GM12878 (cell line): ENCODE data around the gene PSAPL1. TPM values are rescaled to one million over a fixed set of nuclear protein-coding genes. Genes with fewer than 3 reads are reported as not detected.

ENCODE experiments used
- ATAC-seq: fragments of 200-7000 bp; cut with Tn5 transposase; 3 replicates; pipeline ENCODE4 v1.9.1; 2020; ENCODE audit warnings: mild to moderate bottlenecking, moderate library complexity
- BruUV-seq: library from RNA; stranded (reverse); fragments of 400-500 nt; replicated peaks from 2 replicates; lab custom pipeline; 2021; lab: Mats Ljungman, UMichigan
- CTCF ChIA-PET: fragments of 300-600 bp; sonication (Branson Sonifier 250); formaldehyde crosslinking; extraction: SDS; loops from one replicate; lab custom pipeline; 2021; ENCODE audit warnings: inconsistent platforms; lab: Yijun Ruan, JAX
- POLR2A ChIA-PET: fragments of 350-600 bp; formaldehyde crosslinking; extraction: SDS; loops from one replicate; lab custom pipeline; 2021; ENCODE audit warnings: inconsistent platforms; lab: Charles Lee
- RAD21 ChIA-PET: fragments of 300-600 bp; sonication (Branson Sonifier 250); formaldehyde crosslinking; loops from one replicate; lab custom pipeline; 2023; ENCODE audit warnings: antibody characterized with exemption; ENCODE audit not compliant: unreplicated experiment; lab: Charles Lee
- SMC1A ChIA-PET: fragments of 300-600 bp; sonication (Branson Sonifier 250); formaldehyde crosslinking; loops from one replicate; lab custom pipeline; 2023; ENCODE audit not compliant: unreplicated experiment, uncharacterized antibody; lab: Charles Lee
- DNase-seq: peaks from one replicate; pipeline ENCODE4 v3.0.0-alpha.2; 2011; ENCODE audit warnings: low read depth, low spot score
- FAIRE-seq: peaks from 3 replicates; lab custom pipeline; 2011; peaks lifted over from hg19 to GRCh38; lab: Jason Lieb, UNC
- H2AFZ ChIP-seq: 2 replicates; pipeline ENCODE4 v1.6.0; 2011; ENCODE audit warnings: low read depth, low read length, control low read depth; ENCODE audit not compliant: control insufficient read depth
- H3K27ac ChIP-seq: 2 replicates; pipeline ENCODE4 v1.5.1; 2011; ENCODE audit warnings: control low read depth; ENCODE audit not compliant: control insufficient read depth, insufficient read depth
- H3K27me3 ChIP-seq, 2 experiments: replicated peaks in 1 of 2; 2 replicates each; pipeline versions ENCODE4 v1.6.0 to v1.6.1; 2011; ENCODE audit warnings: low read length in 1 of 2; ENCODE audit not compliant: control insufficient read depth in 2 of 2, insufficient read depth in 2 of 2
- H3K36me3 ChIP-seq, 2 experiments: 2 replicates each; pipeline ENCODE4 v1.5.1; 2011; ENCODE audit warnings: low read length in 1 of 2; ENCODE audit not compliant: control insufficient read depth in 2 of 2, insufficient read depth in 2 of 2
- H3K4me1 ChIP-seq: 2 replicates; pipeline ENCODE4 v1.6.1; 2011; ENCODE audit warnings: mild to moderate bottlenecking, low read length, moderate library complexity, mixed read lengths; ENCODE audit not compliant: control insufficient read depth, insufficient read depth
- H3K4me2 ChIP-seq: 2 replicates; pipeline ENCODE4 v1.6.0; 2011; ENCODE audit warnings: control low read depth; ENCODE audit not compliant: control insufficient read depth, insufficient read depth
- H3K4me3 ChIP-seq: fragments of 200-600 bp; sonication (generic); 2 replicates; pipeline ENCODE4 v1.5.1; 2016
- H3K79me2 ChIP-seq: 2 replicates; pipeline ENCODE4 v1.6.0; 2011; ENCODE audit warnings: low read length; ENCODE audit not compliant: control insufficient read depth, insufficient read depth
- H3K9ac ChIP-seq: 2 replicates; pipeline ENCODE4 v1.8.0; 2011; ENCODE audit warnings: low read length, control low read depth, mixed read lengths; ENCODE audit not compliant: control insufficient read depth, insufficient read depth
- H3K9me3 ChIP-seq: replicated peaks from 3 replicates; pipeline ENCODE4 v1.5.1; 2011; ENCODE audit warnings: mild to moderate bottlenecking, low read length; ENCODE audit not compliant: control insufficient read depth, insufficient read depth
- H4K20me1 ChIP-seq: 2 replicates; pipeline ENCODE4 v1.6.0; 2011; ENCODE audit not compliant: control insufficient read depth, insufficient read depth
- CEBPB ChIP-seq, 2 experiments: fragments of 150-350 bp in 1 of 2; IDR thresholded peaks; 2 replicates each; pipeline ENCODE4 v1.6.1; 2012 to 2014; ENCODE audit warnings: low read depth in 2 of 2, low read length in 2 of 2, borderline replicate concordance in 1 of 2, inconsistent platforms in 1 of 2
- FOXM1 ChIP-seq: IDR thresholded peaks from 2 replicates; pipeline ENCODE4 v1.6.1; 2012; ENCODE audit warnings: low read depth, mild to moderate bottlenecking, inconsistent platforms, low read length, moderate library complexity
- GATAD2B ChIP-seq: fragments of 450-650 bp; conservative IDR thresholded peaks from 2 replicates; pipeline ENCODE4 v1.6.1; 2017; ENCODE audit warnings: low read depth, mild to moderate bottlenecking, moderate library complexity
- IKZF1 ChIP-seq: fragments of 450-650 bp; conservative IDR thresholded peaks from 2 replicates; pipeline ENCODE4 v1.6.1; 2017; ENCODE audit warnings: antibody characterized with exemption, mild to moderate bottlenecking
- NFYB ChIP-seq: IDR thresholded peaks from 2 replicates; pipeline ENCODE4 v1.6.1; 2011; ENCODE audit warnings: low read depth, mild to moderate bottlenecking, low read length, improper control_type of control experiment, moderate library complexity; ENCODE audit not compliant: insufficient read depth
- RBBP5 ChIP-seq: fragments of 200-600 bp; sonication (generic); conservative IDR thresholded peaks from 2 replicates; pipeline ENCODE4 v1.6.1; 2016
- STAT3 ChIP-seq: IDR thresholded peaks from 2 replicates; pipeline ENCODE4 v1.6.1; 2011; ENCODE audit warnings: low read depth, low read length, improper control_type of control experiment
- ZBED1 ChIP-seq: IDR thresholded peaks from 2 replicates; pipeline ENCODE4 v1.6.1; 2016; ENCODE audit warnings: borderline replicate concordance
- WGBS: methylation state at CpG from one replicate; pipeline ENCODE4 v1.1.6; 2016; ENCODE audit warnings: low lambda C conversion rate; ENCODE audit not compliant: insufficient replicate concordance, insufficient coverage; ENCODE audit errors: missing lambda C conversion rate; 5-methylcytosine and 5-hydroxymethylcytosine counted together
- in situ Hi-C: fragments of 300-500 bp; cut with MboI; formaldehyde crosslinking; loops from 9 replicates; pipeline ENCODE4 v1.14.3; 2018; ENCODE audit warnings: mixed read lengths
- intact Hi-C: fragments of 100-400 bp; cut with micrococcal nuclease; formaldehyde crosslinking; loops from one replicate; pipeline ENCODE4 v1.14.2; 2022; ENCODE audit not compliant: unreplicated experiment
- polyA plus RNA-seq, 11 experiments: library from polyadenylated mRNA; depleted of rRNA in 4 of 11; unstranded in 6 of 11; stranded (reverse) in 5 of 11; fragments of >200 nt; fragmentation: Nextera tagmentation in 4 of 11; fragmentation: Illumina TruSeq in 1 of 11; extraction: Ambion mirVana in 4 of 11; extraction: Trizol in 1 of 11; gene quantifications; 1 replicate in 1 of 11; 2 replicates in 10 of 11; pipeline versions ENCODE4 v1.2.1 to v1.2.3, GENCODE V29; 2011 to 2016; ENCODE audit warnings: inconsistent platforms in 2 of 11, missing spikeins in 2 of 11, low read depth in 1 of 11
- total RNA-seq, 4 experiments: library from RNA; depleted of rRNA in 3 of 4; stranded (reverse); fragments of >200 nt in 3 of 4; fragmentation: Illumina TruSeq in 1 of 4; extraction: Trizol in 1 of 4; gene quantifications; 2 replicates each; pipeline versions ENCODE4 v1.2.1 to v1.2.3, GENCODE V29; 2013 to 2021
- TF ChIP-seq, protein P1 (sequence below): fragments of 450-650 bp; formaldehyde crosslinking; IDR thresholded peaks from 2 replicates; pipeline ENCODE4 v1.4.0; 2022; ENCODE audit warnings: mild to moderate bottlenecking, moderate library complexity
- TF ChIP-seq, protein P2 (sequence below): fragments of 450-650 bp; formaldehyde crosslinking; IDR thresholded peaks from 2 replicates; pipeline ENCODE4 v1.4.0; 2020; ENCODE audit warnings: mild to moderate bottlenecking, moderate library complexity

The PSAPL1 gene
- total and polyA plus RNA-seq, 10 of the 15 experiments (the other 5 are each of a cell fraction or from before 2014, with no cell fraction given), result not detected

DNA sequence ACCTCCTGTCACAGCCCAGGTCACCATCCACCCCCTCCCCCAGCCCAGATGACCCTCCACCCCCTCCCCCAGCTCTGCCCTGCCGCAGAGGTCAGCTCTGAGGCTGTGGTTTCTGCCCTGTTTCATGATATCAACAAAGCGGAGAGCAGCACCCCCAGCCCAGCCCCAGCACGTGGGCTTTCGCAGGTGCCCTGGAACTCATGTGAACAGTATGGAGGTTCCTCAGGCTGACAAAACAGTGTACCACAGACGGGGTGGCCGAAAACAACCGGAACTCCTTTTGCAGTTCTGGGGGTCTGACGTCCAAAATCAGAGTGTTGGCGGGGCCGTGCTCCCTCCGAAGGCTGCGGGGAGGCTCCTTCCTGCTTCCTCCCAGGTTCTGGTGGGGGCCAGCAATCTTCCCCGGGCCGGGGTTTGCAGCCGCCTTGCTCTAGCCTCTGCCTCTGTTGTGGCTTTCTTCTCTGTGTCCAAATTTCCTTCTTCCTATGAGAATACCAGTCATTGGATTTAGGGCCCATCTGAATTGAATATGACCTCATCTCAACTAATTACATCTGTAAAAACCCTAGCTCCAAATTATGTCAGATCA is 7.9 kb upstream of the PSAPL1 start (continued):
- TF ChIP-seq, protein P1, sequence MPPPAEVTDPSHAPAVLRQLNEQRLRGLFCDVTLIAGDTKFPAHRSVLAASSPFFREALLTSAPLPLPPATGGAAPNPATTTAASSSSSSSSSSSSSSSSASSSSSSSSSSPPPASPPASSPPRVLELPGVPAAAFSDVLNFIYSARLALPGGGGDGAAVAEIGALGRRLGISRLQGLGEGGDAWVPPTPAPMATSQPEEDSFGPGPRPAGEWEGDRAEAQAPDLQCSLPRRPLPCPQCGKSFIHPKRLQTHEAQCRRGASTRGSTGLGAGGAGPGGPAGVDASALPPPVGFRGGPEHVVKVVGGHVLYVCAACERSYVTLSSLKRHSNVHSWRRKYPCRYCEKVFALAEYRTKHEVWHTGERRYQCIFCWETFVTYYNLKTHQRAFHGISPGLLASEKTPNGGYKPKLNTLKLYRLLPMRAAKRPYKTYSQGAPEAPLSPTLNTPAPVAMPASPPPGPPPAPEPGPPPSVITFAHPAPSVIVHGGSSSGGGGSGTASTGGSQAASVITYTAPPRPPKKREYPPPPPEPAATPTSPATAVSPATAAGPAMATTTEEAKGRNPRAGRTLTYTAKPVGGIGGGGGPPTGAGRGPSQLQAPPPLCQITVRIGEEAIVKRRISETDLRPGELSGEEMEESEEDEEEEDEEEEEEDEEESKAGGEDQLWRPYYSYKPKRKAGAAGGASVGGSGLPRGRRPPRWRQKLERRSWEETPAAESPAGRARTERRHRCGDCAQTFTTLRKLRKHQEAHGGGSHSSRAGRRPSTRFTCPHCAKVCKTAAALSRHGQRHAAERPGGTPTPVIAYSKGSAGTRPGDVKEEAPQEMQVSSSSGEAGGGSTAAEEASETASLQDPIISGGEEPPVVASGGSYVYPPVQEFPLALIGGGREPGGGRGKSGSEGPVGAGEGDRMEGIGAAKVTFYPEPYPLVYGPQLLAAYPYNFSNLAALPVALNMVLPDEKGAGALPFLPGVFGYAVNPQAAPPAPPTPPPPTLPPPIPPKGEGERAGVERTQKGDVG, result no peak
- no peak for TF ChIP-seq FOXM1
- TF ChIP-seq, all 136 proteins: peak for 0

GRCh38 chr4:7441201-7441600 is 6.5 kb upstream of the PSAPL1 start:
- no peaks in the 10 kb centered on the region for H4K20me1 ChIP-seq
- BruUV-seq, result no TSS peak
- H3K27ac ChIP-seq, result no peak overlapping the region
- TF ChIP-seq IKZF1 (no peak), CEBPB (IDR thresholded peaks at IDR 0.05; ENCODE audit: borderline replicate concordance in 1 of 2, low read depth in 2 of 2, low read length in 2 of 2) (no peak), STAT3 (no peak), ZBED1 (no peak), RBBP5 (no peak), NFYB (no peak), GATAD2B (no peak)
- TF ChIP-seq, protein P1, result no peak
- TF ChIP-seq, protein P2, sequence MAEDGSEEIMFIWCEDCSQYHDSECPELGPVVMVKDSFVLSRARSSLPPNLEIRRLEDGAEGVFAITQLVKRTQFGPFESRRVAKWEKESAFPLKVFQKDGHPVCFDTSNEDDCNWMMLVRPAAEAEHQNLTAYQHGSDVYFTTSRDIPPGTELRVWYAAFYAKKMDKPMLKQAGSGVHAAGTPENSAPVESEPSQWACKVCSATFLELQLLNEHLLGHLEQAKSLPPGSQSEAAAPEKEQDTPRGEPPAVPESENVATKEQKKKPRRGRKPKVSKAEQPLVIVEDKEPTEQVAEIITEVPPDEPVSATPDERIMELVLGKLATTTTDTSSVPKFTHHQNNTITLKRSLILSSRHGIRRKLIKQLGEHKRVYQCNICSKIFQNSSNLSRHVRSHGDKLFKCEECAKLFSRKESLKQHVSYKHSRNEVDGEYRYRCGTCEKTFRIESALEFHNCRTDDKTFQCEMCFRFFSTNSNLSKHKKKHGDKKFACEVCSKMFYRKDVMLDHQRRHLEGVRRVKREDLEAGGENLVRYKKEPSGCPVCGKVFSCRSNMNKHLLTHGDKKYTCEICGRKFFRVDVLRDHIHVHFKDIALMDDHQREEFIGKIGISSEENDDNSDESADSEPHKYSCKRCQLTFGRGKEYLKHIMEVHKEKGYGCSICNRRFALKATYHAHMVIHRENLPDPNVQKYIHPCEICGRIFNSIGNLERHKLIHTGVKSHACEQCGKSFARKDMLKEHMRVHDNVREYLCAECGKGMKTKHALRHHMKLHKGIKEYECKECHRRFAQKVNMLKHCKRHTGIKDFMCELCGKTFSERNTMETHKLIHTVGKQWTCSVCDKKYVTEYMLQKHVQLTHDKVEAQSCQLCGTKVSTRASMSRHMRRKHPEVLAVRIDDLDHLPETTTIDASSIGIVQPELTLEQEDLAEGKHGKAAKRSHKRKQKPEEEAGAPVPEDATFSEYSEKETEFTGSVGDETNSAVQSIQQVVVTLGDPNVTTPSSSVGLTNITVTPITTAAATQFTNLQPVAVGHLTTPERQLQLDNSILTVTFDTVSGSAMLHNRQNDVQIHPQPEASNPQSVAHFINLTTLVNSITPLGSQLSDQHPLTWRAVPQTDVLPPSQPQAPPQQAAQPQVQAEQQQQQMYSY (CRISPR knock-in tag), result no peak

More at GRCh38 chr4:7441201-7441600, 6.5 kb upstream of the PSAPL1 start:
- Histone ChIP-seq H3K4me1 (no peaks in the 10 kb centered on the region), H3K36me3 (no peaks in the 10 kb centered on the region), H2AFZ (no peak overlapping the region), H3K27me3 (no peaks in the 10 kb centered on the region), H3K79me2 (no peaks in the 10 kb centered on the region), H3K9me3 (no peaks in the 10 kb centered on the region), H3K9ac (no peak overlapping the region), H3K4me2 (no peak overlapping the region), H3K4me3 (no peak overlapping the region)
- WGBS, result 24% methylated on average over 7 of the region's 7 CpGs
- CTCF ChIA-PET, result no interaction called here
- RAD21 ChIA-PET, result no interaction called here
- ATAC-seq (no peak), DNase-seq (no peak), FAIRE-seq (no peak)
- in situ Hi-C loops, result no loop called here
- intact Hi-C loops, result no loop called here
- SMC1A ChIA-PET, result no interaction called here
- POLR2A ChIA-PET, result no interaction called here
